ENCODE results near the gene APBB3. TPM values are rescaled to one million over a fixed set of nuclear protein-coding genes. Genes with fewer than 3 reads are reported as not detected.

Gene APBB3
- total RNA-seq, 2 donors from 2014 or later = 36.4 to 41.4 TPM

DNA sequence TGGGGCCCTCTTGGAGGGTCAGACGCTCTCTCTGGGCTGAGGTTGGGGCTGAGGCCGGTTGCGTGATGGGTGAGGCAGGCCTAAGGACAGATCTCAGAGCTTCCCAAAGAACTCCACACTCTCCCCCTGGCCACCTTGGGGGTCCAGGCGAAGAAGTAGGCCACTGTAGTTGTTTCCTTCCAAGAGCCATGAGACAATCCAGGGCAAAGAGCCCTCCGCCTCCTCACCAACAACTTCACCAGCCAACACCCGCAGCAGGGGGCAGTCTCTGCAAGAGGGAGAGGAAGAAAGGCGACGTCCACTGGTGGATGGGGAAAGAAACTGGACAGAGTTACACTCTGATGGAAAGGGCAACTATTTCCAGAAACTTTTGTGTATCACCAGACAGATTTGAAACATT is 10.9 kb upstream of the APBB3 start:
- H3K27me3 Mint-ChIP-seq (ENCODE audit: insufficient read depth) = no peaks in the 10 kb centered on the region
- no peak overlapping the region for H3K4me3 Mint-ChIP-seq
- WGBS, 2 experiments (ENCODE audit: insufficient coverage in 1 of 2, insufficient read length in 1 of 2) = 96% methylated on average over 8 of the region's 8 CpGs; no CpG with 5 or more reads in 1 of the 2 experiments
- Histone ChIP-seq H3K4me1 (ENCODE audit: control insufficient read depth, insufficient read depth, low read length) (peaks cover 5% of the 10 kb centered on the region), H3K27me3 (ENCODE audit: control insufficient read depth, insufficient read depth, low read length, poor library complexity, severe bottlenecking) (no peaks in the 10 kb centered on the region), H3K4me3 (ENCODE audit: low read length) (no peak overlapping the region), H3K9me3 (ENCODE audit: control insufficient read depth, low read length) (peaks cover 11% of the 10 kb centered on the region), H3K36me3 (ENCODE audit: control insufficient read depth, insufficient read depth, low read length) (no peaks in the 10 kb centered on the region), H3K9ac (ENCODE audit: extremely low read depth, low read length, poor library complexity, severe bottlenecking) (no peak overlapping the region), H3K27ac (ENCODE audit: low read depth, low read length) (no peak overlapping the region)
- DNase-seq = peak; percentile 78
- peaks cover 12% of the 10 kb centered on the region for H3K9me3 Mint-ChIP-seq
- peak; percentile 66 for TF ChIP-seq CTCF (conservative IDR thresholded peaks at IDR 0.05)
- peaks cover 5% of the 10 kb centered on the region for H3K36me3 Mint-ChIP-seq (ENCODE audit: low read depth)
- peaks cover 18% of the 10 kb centered on the region for H3K4me1 Mint-ChIP-seq
- H3K27ac Mint-ChIP-seq = peak overlapping the region; percentile 88

- Histone ChIP-seq H3K9me3 (ENCODE audit: control insufficient read depth, low read length) (peaks cover 11% of the 10 kb centered on the region), H3K36me3 (ENCODE audit: control insufficient read depth, insufficient read depth, low read length) (no peaks in the 10 kb centered on the region), H3K27me3 (ENCODE audit: control insufficient read depth, insufficient read depth, low read length, poor library complexity, severe bottlenecking) (no peaks in the 10 kb centered on the region), H3K4me1 (ENCODE audit: control insufficient read depth, insufficient read depth, low read length) (peaks cover 5% of the 10 kb centered on the region), H3K4me3 (ENCODE audit: low read length) (peak overlapping the region; percentile 51), H3K27ac (ENCODE audit: low read depth, low read length) (no peak overlapping the region), H3K9ac (ENCODE audit: extremely low read depth, low read length, poor library complexity, severe bottlenecking) (peak overlapping the region; percentile 35)
- H3K27me3 Mint-ChIP-seq (ENCODE audit: insufficient read depth) = no peaks in the 10 kb centered on the region
- H3K36me3 Mint-ChIP-seq (ENCODE audit: low read depth) = peaks cover 5% of the 10 kb centered on the region
- WGBS, 2 experiments (ENCODE audit: insufficient coverage in 1 of 2, insufficient read length in 1 of 2) = 49 to 57% methylated on average over 1 to 3 of the region's 3 CpGs
- no peak for TF ChIP-seq CTCF (conservative IDR thresholded peaks at IDR 0.05)
- peak overlapping the region; percentile 94 for H3K27ac Mint-ChIP-seq
- H3K4me3 Mint-ChIP-seq = no peak overlapping the region
- H3K9me3 Mint-ChIP-seq = peaks cover 12% of the 10 kb centered on the region
- H3K4me1 Mint-ChIP-seq = peaks cover 18% of the 10 kb centered on the region
- DNase-seq = peak; percentile 89
Observed at GRCh38 chr5:140574165-140574564, 9.8 kb upstream of the APBB3 start.

DNA sequence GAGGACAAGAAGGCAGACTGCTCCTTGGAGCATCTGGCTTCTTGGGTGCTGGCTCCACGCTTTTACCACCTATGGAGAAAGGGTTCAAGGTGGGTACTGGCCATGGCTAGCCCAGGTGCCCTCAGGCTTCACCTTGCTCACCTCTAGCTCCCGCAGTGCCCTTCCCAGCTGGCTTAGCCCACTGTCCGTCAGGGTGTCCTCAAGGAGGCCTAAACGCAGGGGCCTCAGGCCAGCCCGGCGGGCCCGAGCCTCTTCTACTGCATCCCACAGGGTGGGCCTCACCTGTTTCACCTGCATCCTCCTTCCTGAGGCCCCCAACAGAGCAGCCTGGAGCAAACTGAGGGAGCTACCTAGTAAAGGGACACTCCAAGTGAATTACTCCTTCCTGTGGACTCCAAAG is 9.3 kb upstream of the APBB3 start:
- DNase-seq = no peak

More for the DNA sequence above, 9.3 kb upstream of the APBB3 start:
- TF ChIP-seq CTCF (conservative IDR thresholded peaks at IDR 0.05) = no peak
- H3K36me3 ChIP-seq (ENCODE audit: control insufficient read depth, insufficient read depth, low read length) = peaks cover 2% of the 10 kb centered on the region
- H3K9me3 ChIP-seq (ENCODE audit: control insufficient read depth, low read length) = peaks cover 11% of the 10 kb centered on the region
- Mint-ChIP-seq H3K27ac (peak overlapping the region; percentile 94), H3K36me3 (ENCODE audit: low read depth) (peaks cover 5% of the 10 kb centered on the region), H3K4me3 (no peak overlapping the region), H3K4me1 (peaks cover 18% of the 10 kb centered on the region), H3K27me3 (ENCODE audit: insufficient read depth) (no peaks in the 10 kb centered on the region), H3K9me3 (peaks cover 12% of the 10 kb centered on the region)
- H3K9ac ChIP-seq (ENCODE audit: extremely low read depth, low read length, poor library complexity, severe bottlenecking) = no peak overlapping the region
- WGBS, 2 experiments (ENCODE audit: insufficient coverage in 1 of 2, insufficient read length in 1 of 2) = 91 to 92% methylated on average over 5 to 7 of the region's 7 CpGs
- H3K27ac ChIP-seq (ENCODE audit: low read depth, low read length) = no peak overlapping the region
- H3K27me3 ChIP-seq (ENCODE audit: control insufficient read depth, insufficient read depth, low read length, poor library complexity, severe bottlenecking) = no peaks in the 10 kb centered on the region
- peaks cover 5% of the 10 kb centered on the region for H3K4me1 ChIP-seq (ENCODE audit: control insufficient read depth, insufficient read depth, low read length)
- peak overlapping the region; percentile 51 for H3K4me3 ChIP-seq (ENCODE audit: low read length)
